Measurements from ENCODE around the gene ITM2B.

GRCh38 chr13:48241651-48242050, 8.6 kb downstream of the ITM2B start:
- TF ChIP-seq CTCF (IDR thresholded peaks at IDR 0.05; ENCODE audit: insufficient read depth, low read length, poor library complexity, severe bottlenecking) (no peak), EZH2phosphoT487 (conservative IDR thresholded peaks at IDR 0.05; ENCODE audit: low read length) (no peak)

All from SU-DHL-6 (cell line).